IPS-NIHi7 (cell line): ENCODE results near the gene DACH1.

ENCODE experiments used
- DNase-seq: peaks from one replicate; pipeline ENCODE4 v3.0.0; 2012; ENCODE audit warnings: mixed read lengths; ENCODE audit errors: extremely low spot score

Gene DACH1

DNA sequence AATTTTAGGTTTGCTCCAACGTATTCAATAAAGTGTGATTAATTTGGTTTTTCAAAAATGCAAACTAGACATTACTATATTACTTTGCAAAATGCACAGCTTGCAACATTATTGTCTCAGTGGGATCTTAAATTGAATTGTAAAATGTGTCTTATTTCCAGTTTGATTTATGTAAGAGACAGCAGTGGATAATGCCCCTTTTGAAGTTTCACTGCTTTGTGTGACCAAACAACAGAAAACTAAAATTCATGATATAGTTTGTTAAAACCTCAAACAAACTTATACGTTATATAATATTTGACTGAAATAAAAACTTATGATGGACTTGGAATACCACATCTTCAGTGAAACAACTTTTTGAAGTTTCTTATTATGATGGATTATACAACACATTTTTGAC lies 279.8 kb downstream of the DACH1 start:
- DNase-seq = no peak

DNA sequence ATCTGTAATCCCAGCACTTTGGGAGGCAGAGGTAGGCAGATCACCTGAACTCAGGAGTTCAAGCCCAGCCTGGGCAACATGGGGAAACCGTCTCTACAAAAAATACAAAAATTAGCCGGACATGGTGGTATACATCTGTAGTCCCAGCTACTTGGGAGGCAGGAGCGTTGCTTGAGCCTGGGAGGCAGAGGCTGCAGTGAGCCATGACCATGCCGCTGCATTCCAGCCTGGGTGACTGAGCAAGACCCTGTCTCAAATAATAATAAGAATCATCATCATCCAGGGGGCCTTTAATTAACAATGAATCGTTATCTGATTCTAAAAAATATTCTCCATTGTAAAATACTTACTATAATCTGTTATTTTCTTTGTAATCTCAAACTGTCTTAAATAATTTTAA lies 283.4 kb downstream of the DACH1 start:
- no peak for DNase-seq

- no peak for DNase-seq
Measured at GRCh38 chr13:71580614-71581013, 286.4 kb downstream of the DACH1 start.

DNA sequence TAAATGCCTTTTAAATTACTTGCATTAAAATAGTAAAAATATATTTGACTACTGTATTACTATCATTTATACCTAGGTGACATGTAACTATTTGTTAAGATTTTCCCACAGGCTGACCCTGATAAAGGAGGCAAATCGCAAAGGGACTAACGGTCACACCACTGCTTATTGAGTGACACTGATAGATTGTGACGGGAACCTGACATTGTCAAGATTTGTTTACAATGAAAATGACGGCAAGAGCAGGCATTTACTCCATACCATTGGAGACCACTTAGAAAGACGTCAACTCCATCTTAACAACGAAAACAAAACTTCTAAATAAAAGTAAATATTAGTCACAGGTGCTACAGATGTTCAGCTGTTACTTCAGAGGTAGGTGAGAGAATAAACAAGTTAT lies 289.0 kb downstream of the DACH1 start:
- no peak for DNase-seq

- peak; percentile 5 for DNase-seq
Measured at GRCh38 chr13:71577127-71577526, 289.9 kb downstream of the DACH1 start.

DNA sequence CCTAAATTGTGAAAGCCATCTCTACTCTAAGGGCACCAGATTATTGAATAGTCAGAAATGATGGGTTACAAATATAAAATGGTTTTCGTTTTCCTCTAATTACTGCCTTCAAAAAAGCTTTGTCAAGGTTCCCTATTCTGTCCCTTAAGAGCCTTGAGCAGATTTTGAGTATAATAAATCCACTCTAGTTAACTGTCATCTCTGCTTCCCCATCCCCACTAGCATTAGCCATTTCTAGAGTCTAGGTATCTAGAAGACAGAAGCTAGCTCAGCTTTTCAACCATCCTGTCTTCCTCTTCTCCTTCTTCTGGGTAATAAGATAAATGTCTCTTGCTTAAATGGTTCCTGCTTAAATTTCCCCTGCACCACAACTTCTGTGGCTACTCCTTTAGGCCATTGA lies 290.4 kb downstream of the DACH1 start:
- no peak for DNase-seq

DNA sequence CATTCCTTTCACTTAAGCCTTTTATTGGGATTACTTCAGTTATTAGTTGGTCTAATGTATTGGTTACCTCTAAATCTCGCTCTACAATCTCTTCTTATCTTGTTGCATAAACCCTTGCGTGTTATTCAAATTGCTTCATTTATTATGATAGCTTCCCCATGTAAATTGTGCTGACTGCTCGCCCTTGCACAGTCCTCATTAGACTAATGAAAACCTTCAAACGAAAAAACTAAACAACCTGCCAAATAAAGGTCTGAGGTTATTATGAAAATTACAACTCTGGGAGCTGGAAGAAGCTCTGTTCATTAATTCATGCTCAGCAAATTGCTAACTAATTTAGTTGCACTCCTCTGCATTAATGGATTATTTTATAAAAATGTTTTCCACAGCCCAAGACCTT lies 320.1 kb downstream of the DACH1 start:
- no peak for DNase-seq

GRCh38 chr13:71540098-71540497 lies 326.9 kb downstream of the DACH1 start:
- no peak for DNase-seq

- DNase-seq = no peak
Measured at GRCh38 chr13:71536201-71536600, 330.8 kb downstream of the DACH1 start.

DNA sequence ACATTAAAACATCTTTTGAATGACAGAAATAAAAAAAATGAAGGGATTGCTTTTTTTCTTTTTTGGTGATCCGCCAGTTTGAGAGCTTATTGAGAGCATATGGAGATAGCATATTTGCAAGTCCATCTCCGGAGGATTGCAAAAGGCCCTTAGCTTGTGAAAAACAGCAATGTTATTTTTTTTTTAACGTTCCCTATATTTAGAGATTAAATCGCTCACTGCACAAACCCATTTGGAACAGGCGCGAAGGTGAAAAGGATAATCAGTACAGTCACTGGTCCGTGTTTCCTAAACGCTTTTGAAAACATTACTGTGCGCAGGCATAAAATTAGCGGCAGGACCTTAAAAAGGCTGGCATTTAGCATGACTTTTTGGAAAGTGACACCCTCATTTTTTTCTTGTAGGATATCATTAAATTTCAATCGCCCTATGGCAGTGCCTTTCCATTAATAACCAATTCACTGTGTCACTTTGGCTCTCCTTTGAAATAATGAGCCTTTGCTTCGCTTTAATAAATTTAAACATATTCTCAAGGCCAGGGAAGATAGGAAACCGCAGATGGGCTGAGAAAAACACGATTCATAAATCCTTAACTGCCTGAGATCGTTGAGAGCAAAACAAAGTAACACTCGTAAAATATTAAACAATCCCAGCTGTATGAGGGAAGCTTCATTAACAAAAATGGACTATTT lies 342.2 kb downstream of the DACH1 start:
- no peak for DNase-seq

DNA sequence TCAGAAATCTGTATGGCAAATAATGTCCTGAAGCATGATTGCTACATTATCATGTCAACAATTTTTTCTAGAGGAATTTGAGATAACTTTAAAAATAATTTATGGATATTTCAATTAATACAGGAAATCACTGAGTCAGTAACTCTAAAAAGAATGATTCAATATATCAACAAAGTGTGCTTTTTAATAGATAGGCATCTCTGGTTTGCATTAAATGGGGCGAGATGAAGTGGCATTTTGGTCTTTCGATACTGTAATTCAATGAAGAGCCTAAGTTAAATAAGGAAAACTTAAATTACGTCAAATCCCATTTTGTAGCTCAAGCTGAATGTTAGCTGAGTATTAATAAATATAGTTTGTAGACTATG lies 342.8 kb downstream of the DACH1 start:
- no peak for DNase-seq

DNA sequence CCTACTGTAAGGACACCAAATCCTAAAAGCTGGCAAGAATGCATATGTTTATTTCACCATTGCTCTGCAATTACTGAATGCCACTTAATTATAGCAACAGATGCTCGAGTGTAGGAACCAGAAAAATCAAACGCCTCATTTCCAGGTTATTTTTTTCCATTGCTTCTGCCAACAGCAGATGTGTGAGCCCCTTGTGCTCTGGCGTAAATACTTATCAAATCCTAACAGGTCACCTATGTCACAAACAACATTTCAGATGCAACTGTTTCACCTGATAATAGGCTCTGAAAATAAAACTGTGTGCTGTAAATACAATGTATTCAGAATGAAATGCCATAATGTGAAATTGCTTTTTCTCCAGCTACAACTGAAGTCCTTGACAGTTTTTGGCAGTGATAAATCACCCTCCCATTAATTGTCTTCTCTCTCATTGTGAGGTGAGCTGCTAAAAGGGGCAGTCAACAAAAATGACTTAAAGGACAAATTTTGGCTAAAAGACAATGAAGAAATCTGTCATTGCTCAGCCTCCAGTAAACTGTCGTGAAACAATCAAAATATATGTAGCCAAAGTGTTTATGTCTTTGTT lies 344.0 kb downstream of the DACH1 start:
- DNase-seq = no peak

DNA sequence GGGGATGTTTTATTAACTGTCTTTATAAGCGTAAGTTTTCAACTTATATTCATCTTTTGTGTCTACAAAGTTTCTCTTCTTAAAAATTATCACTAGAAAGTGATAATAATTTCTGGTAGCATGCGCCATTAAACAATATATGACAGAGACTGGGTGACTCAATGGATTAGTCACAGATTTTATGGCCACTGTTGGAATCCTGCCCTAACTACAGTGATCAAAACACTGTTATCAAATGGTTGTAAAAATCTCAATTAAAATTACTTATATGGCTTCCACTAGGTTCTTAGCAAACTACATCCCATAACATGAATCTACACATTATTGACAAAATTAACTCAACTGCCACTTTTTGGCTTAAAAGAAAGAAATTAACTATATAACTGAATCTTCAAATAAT lies 350.0 kb downstream of the DACH1 start:
- no peak for DNase-seq

GRCh38 chr13:71516521-71516920 lies 350.5 kb downstream of the DACH1 start:
- DNase-seq = no peak

DNA sequence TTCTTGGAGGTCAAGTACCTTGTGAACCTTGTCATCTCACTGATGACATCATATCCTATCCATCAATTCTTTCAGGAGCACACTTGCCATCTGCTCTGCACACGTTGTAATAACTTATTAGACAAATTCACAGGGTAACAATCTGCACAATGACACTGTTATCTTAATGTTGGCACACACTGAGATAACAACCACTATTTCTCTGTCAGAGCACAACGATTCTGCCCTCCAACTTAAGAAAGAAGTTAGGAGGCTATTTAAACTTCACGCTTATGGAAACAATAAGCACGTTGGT lies 351.3 kb downstream of the DACH1 start:
- no peak for DNase-seq

DNA sequence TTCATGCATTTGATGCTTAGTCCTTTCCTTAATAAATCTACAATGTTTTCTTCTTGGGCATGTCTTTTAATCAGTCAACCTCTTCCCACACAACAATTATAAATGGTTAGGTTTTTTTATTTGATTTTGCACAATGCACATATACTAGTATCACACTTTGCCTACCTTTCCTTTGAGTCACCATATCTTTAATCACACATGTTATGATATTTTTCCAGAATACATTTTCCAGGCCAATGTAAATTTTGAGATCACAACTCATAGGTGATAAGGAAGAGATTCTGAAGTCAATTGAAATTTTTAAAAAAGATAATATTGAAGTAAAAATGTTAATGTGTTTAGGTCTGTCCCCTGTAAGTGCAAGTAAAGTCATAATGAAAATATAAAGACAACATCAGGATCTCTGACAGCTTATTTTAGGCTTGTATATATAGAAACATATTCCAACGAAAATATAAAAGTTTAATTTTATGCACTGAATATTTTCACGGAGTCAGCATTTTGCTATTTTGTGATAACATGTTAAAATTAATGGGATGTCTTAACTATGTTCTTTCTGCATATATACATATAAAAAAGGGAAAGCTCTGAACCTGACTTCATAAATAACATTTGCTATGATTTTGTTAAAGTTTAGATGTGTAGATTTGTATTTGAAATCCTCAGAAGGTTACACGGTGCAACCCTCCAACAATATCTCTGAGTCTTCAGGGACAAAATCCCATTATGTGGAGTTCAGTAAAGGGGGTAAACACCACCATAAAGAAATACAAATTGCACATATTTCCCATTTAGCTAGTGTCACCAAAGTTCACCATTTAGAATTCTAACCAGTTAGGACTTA lies 351.9 kb downstream of the DACH1 start:
- DNase-seq = no peak

- no peak for DNase-seq
Measured at GRCh38 chr13:71513411-71514033, 353.5 kb downstream of the DACH1 start.

GRCh38 chr13:71503781-71504180 lies 363.2 kb downstream of the DACH1 start:
- DNase-seq = no peak

DNA sequence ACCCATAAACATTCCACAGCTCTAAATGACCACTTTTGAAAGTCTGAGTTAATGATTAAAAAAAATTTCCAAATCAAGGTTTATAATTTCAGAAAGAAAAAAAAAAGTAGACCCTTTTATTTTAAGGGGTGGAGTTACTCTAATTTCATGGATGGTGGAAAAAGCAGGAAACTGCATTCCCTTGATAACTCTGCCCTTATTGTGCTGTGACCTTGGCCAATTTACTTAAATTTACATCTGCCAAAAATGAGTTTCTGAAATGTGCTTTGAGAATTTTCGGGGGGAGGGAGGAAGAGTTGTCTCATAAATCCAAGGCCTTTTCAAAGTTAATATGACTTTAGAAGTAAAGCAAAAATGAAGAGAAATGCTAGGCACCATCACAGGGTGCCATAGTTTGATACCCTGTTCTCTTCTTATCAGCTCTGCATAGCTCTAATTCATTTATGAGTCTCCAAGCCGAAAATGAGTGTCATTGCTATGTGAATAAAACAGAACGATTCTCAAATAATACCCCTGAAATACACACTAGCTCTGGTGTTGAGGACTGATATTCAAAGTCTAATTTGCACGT lies 367.0 kb downstream of the DACH1 start:
- DNase-seq = no peak

- DNase-seq = no peak
Measured at GRCh38 chr13:71499235-71499634, 367.8 kb downstream of the DACH1 start.

DNA sequence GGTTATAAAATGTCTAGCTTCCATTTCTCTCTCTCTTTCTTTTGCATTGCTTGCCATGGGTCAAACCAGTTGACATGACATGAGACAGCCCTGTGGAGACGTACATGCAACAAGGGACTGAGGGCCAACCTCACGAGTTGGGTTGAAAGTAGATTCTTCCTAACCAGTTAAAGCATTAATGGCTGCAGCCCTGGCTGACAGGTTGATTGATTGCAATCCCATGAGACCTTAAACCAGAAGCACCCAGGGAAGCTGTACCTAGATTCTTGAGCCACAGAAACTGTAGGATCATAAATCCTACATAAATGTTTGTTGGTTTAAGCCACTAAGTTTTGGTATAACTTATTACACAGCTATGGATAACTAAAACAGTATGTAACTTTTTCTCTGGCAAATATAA lies 373.8 kb downstream of the DACH1 start:
- DNase-seq = no peak

GRCh38 chr13:71492346-71492871 lies 374.6 kb downstream of the DACH1 start:
- DNase-seq = no peak
